GM21526 (cell line): ENCODE measurements around the gene ZNF519.
"Not testable (repeated sequence)": the region's sequence is repeated elsewhere in the genome, so short reads cannot be mapped to it uniquely, and the experiment has no call there.

Experiments used
- ATAC-seq: cut with Tn5 transposase; IDR thresholded peaks from one replicate; pipeline ENCODE4 v1.9.1; 2021; ENCODE audit warnings: moderate library complexity; ENCODE audit not compliant: unreplicated experiment, low FRiP score

The ZNF519 gene

GRCh38 chr18:14147935-14148865, 16.0 kb upstream of the ZNF519 start:
- not testable (repeated sequence) for ATAC-seq

GRCh38 chr18:14146771-14147170, 14.5 kb upstream of the ZNF519 start:
- ATAC-seq, result not testable (repeated sequence)

- not testable (repeated sequence) for ATAC-seq
Observed at GRCh38 chr18:14145581-14146338, 13.5 kb upstream of the ZNF519 start.

GRCh38 chr18:14145021-14145420, 12.8 kb upstream of the ZNF519 start:
- ATAC-seq, result not testable (repeated sequence)

GRCh38 chr18:14144628-14144895, 12.3 kb upstream of the ZNF519 start:
- no peak for ATAC-seq

- ATAC-seq, result not testable (repeated sequence)
Observed at GRCh38 chr18:14143871-14144627, 11.8 kb upstream of the ZNF519 start.

- not testable (repeated sequence) for ATAC-seq
Observed at GRCh38 chr18:14143396-14143795, 11.2 kb upstream of the ZNF519 start.

- ATAC-seq, result not testable (repeated sequence)
Observed at GRCh38 chr18:14142177-14142576, 9.9 kb upstream of the ZNF519 start.

GRCh38 chr18:14139583-14139982, 7.3 kb upstream of the ZNF519 start:
- not testable (repeated sequence) for ATAC-seq

- ATAC-seq, result not testable (repeated sequence)
Observed at GRCh38 chr18:14137971-14138370, 5.7 kb upstream of the ZNF519 start.

- ATAC-seq, result peak; percentile 16
Observed at GRCh38 chr18:14131696-14132270, 452 bp downstream of the ZNF519 start.

- ATAC-seq, result not testable (repeated sequence)
Observed at GRCh38 chr18:14130804-14131203, 1.4 kb downstream of the ZNF519 start.

GRCh38 chr18:14124689-14125088, 7.5 kb downstream of the ZNF519 start:
- no peak for ATAC-seq

GRCh38 chr18:14122097-14122496, 10.1 kb downstream of the ZNF519 start:
- no peak for ATAC-seq

GRCh38 chr18:14120926-14121325, 11.3 kb downstream of the ZNF519 start:
- ATAC-seq, result no peak

GRCh38 chr18:14117606-14118005, 14.6 kb downstream of the ZNF519 start:
- ATAC-seq, result no peak

- no peak for ATAC-seq
Observed at GRCh38 chr18:14106906-14107305, 25.3 kb downstream of the ZNF519 start.

- no peak for ATAC-seq
Observed at GRCh38 chr18:14104906-14105748, 27.1 kb downstream of the ZNF519 start.

- no peak for ATAC-seq
Observed at GRCh38 chr18:14104201-14104600, 28.0 kb downstream of the ZNF519 start.
